IMR-90 (cell line): Measurements from ENCODE around the gene IGSF9B. TPM values are rescaled to one million over a fixed set of nuclear protein-coding genes. Genes with fewer than 3 reads are reported as not detected.

Source experiments
- ATAC-seq: fragments of 200-7000 bp; cut with Tn5 transposase; 2 replicates; pipeline ENCODE4 v1.9.1; 2020; ENCODE audit warnings: low read depth, mild to moderate bottlenecking, moderate library complexity
- BruUV-seq: library from RNA; stranded (reverse); fragments of 400-500 nt; replicated peaks from 2 replicates; lab custom pipeline; 2021; lab: Mats Ljungman, UMichigan
- CTCF ChIA-PET: fragments of 300-600 bp; formaldehyde crosslinking; extraction: SDS; loops from one replicate; lab custom pipeline; 2021; ENCODE audit warnings: antibody characterized with exemption; lab: Yijun Ruan, JAX
- POLR2A ChIA-PET: fragments of 300-600 bp; sonication (Branson Sonifier 250); formaldehyde crosslinking; loops from one replicate; lab custom pipeline; 2022; ENCODE audit warnings: antibody characterized with exemption; ENCODE audit not compliant: unreplicated experiment; lab: Charles Lee
- DNase-seq: peaks from one replicate; pipeline ENCODE4 v3.0.0; 2013
- H2AFZ ChIP-seq: replicated peaks from 2 replicates; pipeline ENCODE3; 2013; ENCODE audit warnings: low read length, mild to moderate bottlenecking; ENCODE audit not compliant: poor library complexity
- H2AK5ac ChIP-seq: 2 replicates; pipeline ENCODE4 v1.6.1; 2013; ENCODE audit warnings: low read depth, low read length, inconsistent platforms
- H2AK9ac ChIP-seq: replicated peaks from 2 replicates; pipeline ENCODE3; 2013; ENCODE audit warnings: mild to moderate bottlenecking, low read depth, low read length, moderate library complexity; ENCODE audit not compliant: poor library complexity
- H2BK120ac ChIP-seq: 2 replicates; pipeline ENCODE4 v1.6.1; 2013; ENCODE audit warnings: low read depth, low read length, inconsistent platforms
- H2BK15ac ChIP-seq: 3 replicates; pipeline ENCODE4 v1.6.1; 2013; ENCODE audit warnings: low read depth, low read length, inconsistent platforms
- H2BK20ac ChIP-seq: 2 replicates; pipeline ENCODE4 v1.6.1; 2013; ENCODE audit warnings: low read depth, mild to moderate bottlenecking, inconsistent platforms, low read length, moderate library complexity
- H2BK5ac ChIP-seq: 2 replicates; pipeline ENCODE4 v1.6.1; 2013; ENCODE audit warnings: mild to moderate bottlenecking, low read depth, low read length, inconsistent platforms; ENCODE audit not compliant: poor library complexity, severe bottlenecking
- H3K14ac ChIP-seq: replicated peaks from 2 replicates; pipeline ENCODE4 v1.6.1; 2013; ENCODE audit warnings: low read depth, low read length, inconsistent platforms
- H3K18ac ChIP-seq: 2 replicates; pipeline ENCODE4 v1.6.1; 2013; ENCODE audit warnings: low read depth, low read length, control low read depth
- H3K23ac ChIP-seq: 2 replicates; pipeline ENCODE4 v1.6.1; 2013; ENCODE audit warnings: low read depth, low read length, inconsistent platforms
- H3K27ac ChIP-seq: 2 replicates; pipeline ENCODE4 v1.5.1; 2013; ENCODE audit warnings: mild to moderate bottlenecking, control low read depth, low read length; ENCODE audit not compliant: insufficient read depth
- H3K27me3 ChIP-seq: 2 replicates; pipeline ENCODE4 v1.6.1; 2013; ENCODE audit warnings: low read length; ENCODE audit not compliant: control insufficient read depth, insufficient read depth
- H3K36me3 ChIP-seq: 2 replicates; pipeline ENCODE4 v1.6.1; 2013; ENCODE audit warnings: low read length, mixed read lengths; ENCODE audit not compliant: control insufficient read depth, insufficient read depth
- H3K4ac ChIP-seq: 2 replicates; pipeline ENCODE4 v1.6.1; 2013; ENCODE audit warnings: low read depth, low read length, inconsistent platforms
- H3K4me1 ChIP-seq: 2 replicates; pipeline ENCODE4 v1.6.1; 2013; ENCODE audit warnings: low read length, mixed read lengths; ENCODE audit not compliant: control insufficient read depth, insufficient read depth
- H3K4me2 ChIP-seq: 2 replicates; pipeline ENCODE4 v1.6.1; 2013; ENCODE audit warnings: low read depth, mild to moderate bottlenecking, control low read depth, low read length, moderate library complexity
- H3K4me3 ChIP-seq: 2 replicates; pipeline ENCODE4 v1.5.1; 2013; ENCODE audit warnings: low read depth, mild to moderate bottlenecking, control low read depth, low read length, moderate library complexity; ENCODE audit not compliant: insufficient read depth
- H3K56ac ChIP-seq: 2 replicates; pipeline ENCODE4 v1.6.1; 2013; ENCODE audit warnings: low read length, inconsistent platforms; ENCODE audit not compliant: insufficient read depth; ENCODE audit errors: extremely low read depth
- H3K79me1 ChIP-seq, 2 experiments: 2 replicates each; pipeline ENCODE4 v1.6.1; 2013; ENCODE audit warnings: low read length in 2 of 2, inconsistent platforms in 1 of 2, low read depth in 1 of 2
- H3K9ac ChIP-seq: 2 replicates; pipeline ENCODE4 v1.6.1; 2013; ENCODE audit warnings: low read depth, low read length, control low read depth
- H3K9me1 ChIP-seq: 2 replicates; pipeline ENCODE4 v1.6.1; 2013; ENCODE audit warnings: low read length, inconsistent platforms; ENCODE audit not compliant: insufficient read depth
- H3K9me3 ChIP-seq: 2 replicates; pipeline ENCODE4 v1.6.1; 2013; ENCODE audit warnings: low read length; ENCODE audit not compliant: control insufficient read depth, insufficient read depth
- H4K20me1 ChIP-seq: 2 replicates; pipeline ENCODE4 v1.6.1; 2013; ENCODE audit warnings: low read length, inconsistent platforms; ENCODE audit not compliant: insufficient read depth
- H4K5ac ChIP-seq: 2 replicates; pipeline ENCODE4 v1.6.1; 2013; ENCODE audit warnings: mild to moderate bottlenecking, low read depth, low read length, control low read depth
- H4K8ac ChIP-seq, 2 experiments: 2 replicates each; pipeline ENCODE4 v1.6.1; 2013; ENCODE audit warnings: low read depth in 2 of 2, low read length in 2 of 2, control low read depth in 1 of 2, inconsistent platforms in 1 of 2
- H4K91ac ChIP-seq: 2 replicates; pipeline ENCODE4 v1.6.1; 2013; ENCODE audit warnings: low read depth, low read length, inconsistent platforms; ENCODE audit not compliant: insufficient read depth
- BHLHE40 ChIP-seq: fragments of 150-350 bp; IDR thresholded peaks from 2 replicates; pipeline ENCODE4 v1.6.1; 2016; ENCODE audit warnings: mild to moderate bottlenecking, low read depth, low read length
- CEBPB ChIP-seq: IDR thresholded peaks from 2 replicates; pipeline ENCODE4 v1.6.1; 2012; ENCODE audit warnings: low read depth, low read length, improper control_type of control experiment
- CHD1 ChIP-seq: IDR thresholded peaks from 2 replicates; pipeline ENCODE4 v1.6.1; 2012; ENCODE audit warnings: low read depth, low read length, improper control_type of control experiment
- CTCF ChIP-seq: conservative IDR thresholded peaks from 2 replicates; pipeline ENCODE4 v1.5.1; 2012; ENCODE audit warnings: mild to moderate bottlenecking, low read depth, low read length, improper control_type of control experiment
- ELK1 ChIP-seq: fragments of 150-350 bp; IDR thresholded peaks from 2 replicates; pipeline ENCODE4 v1.6.1; 2016; ENCODE audit warnings: low read depth, mild to moderate bottlenecking, low read length, moderate library complexity, borderline replicate concordance
- FOS ChIP-seq: fragments of 150-350 bp; IDR thresholded peaks from 2 replicates; pipeline ENCODE4 v1.6.1; 2016; ENCODE audit warnings: low read depth, low read length
- MAFK ChIP-seq: IDR thresholded peaks from 2 replicates; pipeline ENCODE4 v1.6.1; 2012; ENCODE audit warnings: low read depth, low read length, improper control_type of control experiment
- MAZ ChIP-seq: IDR thresholded peaks from 2 replicates; pipeline ENCODE4 v1.6.1; 2012; ENCODE audit warnings: low read depth, mild to moderate bottlenecking, low read length, improper control_type of control experiment, moderate library complexity, borderline replicate concordance
- MXI1 ChIP-seq: IDR thresholded peaks from 2 replicates; pipeline ENCODE4 v1.6.1; 2012; ENCODE audit warnings: low read depth, mild to moderate bottlenecking, low read length, moderate library complexity, borderline replicate concordance
- NFE2L2 ChIP-seq: fragments of 150-350 bp; IDR thresholded peaks from 2 replicates; pipeline ENCODE4 v1.6.1; 2016; ENCODE audit warnings: low read depth, mild to moderate bottlenecking, low read length
- POLR2A ChIP-seq: IDR thresholded peaks from 2 replicates; pipeline ENCODE4 v1.6.1; 2012; ENCODE audit warnings: mild to moderate bottlenecking, low read depth, low read length
- RAD21 ChIP-seq: IDR thresholded peaks from 2 replicates; pipeline ENCODE4 v1.6.1; 2012; ENCODE audit warnings: low read length, improper control_type of control experiment
- RCOR1 ChIP-seq: IDR thresholded peaks from 2 replicates; pipeline ENCODE4 v1.6.1; 2012; ENCODE audit warnings: mild to moderate bottlenecking, low read length, improper control_type of control experiment; ENCODE audit not compliant: insufficient replicate concordance
- SMC3 ChIP-seq: fragments of 150-350 bp; IDR thresholded peaks from 2 replicates; pipeline ENCODE4 v1.6.1; 2016; ENCODE audit warnings: low read depth, mild to moderate bottlenecking, antibody characterized with exemption, low read length, moderate library complexity
- USF2 ChIP-seq: fragments of 150-350 bp; IDR thresholded peaks from 2 replicates; pipeline ENCODE4 v1.6.1; 2017; ENCODE audit warnings: mild to moderate bottlenecking, antibody characterized with exemption, low read length, low read depth
- WGBS, 2 experiments: methylation state at CpG; one replicate each; pipeline versions ENCODE4 v1.1.5 to v1.1.7; 2013; ENCODE audit warnings: missing lambda C conversion rate in 2 of 2; ENCODE audit not compliant: insufficient read length in 1 of 2; ENCODE audit errors: extremely low coverage in 2 of 2; 5-methylcytosine and 5-hydroxymethylcytosine counted together
- dilution Hi-C: fragments of 300-500 bp; cut with HindIII; formaldehyde crosslinking; loops from one replicate; pipeline ENCODE4 v1.14.3; 2018; ENCODE audit warnings: low sequenced_read_pairs; ENCODE audit not compliant: unreplicated experiment
- in situ Hi-C: fragments of 300-500 bp; cut with MboI; formaldehyde crosslinking; loops from 3 replicates; pipeline ENCODE4 v1.14.3; 2019; ENCODE audit warnings: low sequenced_read_pairs, inconsistent platforms, mixed read lengths
- intact Hi-C: fragments of 100-400 bp; cut with micrococcal nuclease; formaldehyde crosslinking; loops from 2 replicates; pipeline ENCODE4 v1.10.0; 2022
- polyA plus RNA-seq, 3 experiments: library from polyadenylated mRNA; depleted of rRNA; stranded (reverse); fragments of >200 nt; gene quantifications; 2 replicates each; pipeline ENCODE4 v1.2.3, GENCODE V29; 2012; ENCODE audit warnings: low replicate concordance in 1 of 3
- total RNA-seq: library from RNA; depleted of rRNA; stranded (reverse); fragments of >200 nt; gene quantifications from 2 replicates; pipeline ENCODE4 v1.2.3, GENCODE V29; 2012

The IGSF9B gene
- total and polyA plus RNA-seq, 2 of the 4 experiments (the other 2 are of a cell fraction), result under 0.01 to 0.10 TPM

- H2BK120ac ChIP-seq, result no peak overlapping the region
- no peaks in the 10 kb centered on the region for H3K4me1 ChIP-seq
- H3K79me1 ChIP-seq, result no peaks in the 10 kb centered on the region
- no peak overlapping the region for H3K56ac ChIP-seq
- no peak overlapping the region for H2AFZ ChIP-seq
- no peak overlapping the region for H2BK20ac ChIP-seq
- H2BK15ac ChIP-seq, result no peak overlapping the region
- no peak overlapping the region for H2BK5ac ChIP-seq
- 67% methylated on average over 3 of the region's 6 CpGs; no CpG with 5 or more reads in 1 of the 2 experiments for WGBS, 2 experiments
- no peaks in the 10 kb centered on the region for H3K9me1 ChIP-seq
- dilution Hi-C loops (no loop called here), in situ Hi-C loops (no loop called here), intact Hi-C loops (no loop called here)
- POLR2A ChIA-PET, result no interaction called here
- no peak overlapping the region for H2AK5ac ChIP-seq
- H3K36me3 ChIP-seq, result no peaks in the 10 kb centered on the region
- TF ChIP-seq BHLHE40 (no peak), NFE2L2 (no peak), CTCF (no peak), RCOR1 (no peak), CEBPB (no peak), SMC3 (no peak), MAFK (no peak), ELK1 (no peak), POLR2A (no peak), MXI1 (no peak), USF2 (no peak), CHD1 (no peak), MAZ (no peak), FOS (no peak), RAD21 (no peak)
- H2AK9ac ChIP-seq, result no peak overlapping the region
- H4K8ac ChIP-seq, result no peak overlapping the region
- ATAC-seq (no peak), DNase-seq (no peak)
- no peaks in the 10 kb centered on the region for H4K20me1 ChIP-seq
- no peak overlapping the region for H3K4me2 ChIP-seq
- H3K27me3 ChIP-seq, result peaks cover 3% of the 10 kb centered on the region
- H3K14ac ChIP-seq, result no peak overlapping the region
- no peak overlapping the region for H3K27ac ChIP-seq
- H4K5ac ChIP-seq, result no peak overlapping the region
- H3K23ac ChIP-seq, result no peak overlapping the region
- BruUV-seq, result no TSS peak
- CTCF ChIA-PET, result no interaction called here
- H4K91ac ChIP-seq, result no peak overlapping the region
- H3K9me3 ChIP-seq, result 0 out of 2 replicates have a peak, but pooled peaks cover 2% of the 10 kb centered on the region
- H3K4me3 ChIP-seq, result no peak overlapping the region
- H3K9ac ChIP-seq, result no peak overlapping the region
- no peak overlapping the region for H3K4ac ChIP-seq
- H3K18ac ChIP-seq, result no peak overlapping the region
These were observed 44.3 kb upstream of the IGSF9B start for GRCh38 chr11:134001088-134001487.
